Kidney capillary endothelial cell (primary cell): ENCODE results near the gene ABHD2.
A peak's percentile ranks its signal among the peaks of the same experiment; 100 is the strongest.
"Not testable (repeated sequence)": the region's sequence is repeated elsewhere in the genome, so short reads cannot be mapped to it uniquely, and the experiment has no call there.

ENCODE experiments used
- DNase-seq: peaks from one replicate; pipeline ENCODE4 v3.0.0-alpha.2; 2018; ENCODE audit warnings: low spot score

Gene ABHD2

GRCh38 chr15:89139613-89140499 is 51.6 kb downstream of the ABHD2 start:
- no peak for DNase-seq

GRCh38 chr15:89140595-89140994 is 52.3 kb downstream of the ABHD2 start:
- no peak for DNase-seq

GRCh38 chr15:89141159-89141558 is 52.9 kb downstream of the ABHD2 start:
- DNase-seq = not testable (repeated sequence)

- no peak for DNase-seq
Observed at GRCh38 chr15:89141885-89142284, 53.6 kb downstream of the ABHD2 start.

GRCh38 chr15:89142423-89142822 is 54.2 kb downstream of the ABHD2 start:
- DNase-seq = no peak

GRCh38 chr15:89143503-89144162 is 55.4 kb downstream of the ABHD2 start:
- peak; percentile 33 for DNase-seq

GRCh38 chr15:89144491-89144890 is 56.2 kb downstream of the ABHD2 start:
- DNase-seq = no peak

- no peak for DNase-seq
Observed at GRCh38 chr15:89146366-89146765, 58.1 kb downstream of the ABHD2 start.

- no peak for DNase-seq
Observed at GRCh38 chr15:89148126-89148525, 59.9 kb downstream of the ABHD2 start.

GRCh38 chr15:89149501-89150101 is 61.3 kb downstream of the ABHD2 start:
- DNase-seq = no peak

GRCh38 chr15:89150287-89150686 is 62.0 kb downstream of the ABHD2 start:
- no peak for DNase-seq

- no peak for DNase-seq
Observed at GRCh38 chr15:89150762-89151664, 62.8 kb downstream of the ABHD2 start.

- DNase-seq = no peak
Observed at GRCh38 chr15:89155122-89155521, 66.9 kb downstream of the ABHD2 start.

- DNase-seq = no peak
Observed at GRCh38 chr15:89155656-89156055, 67.4 kb downstream of the ABHD2 start.

GRCh38 chr15:89157061-89157460 is 68.8 kb downstream of the ABHD2 start:
- no peak for DNase-seq

- DNase-seq = no peak
Observed at GRCh38 chr15:89157918-89158564, 69.8 kb downstream of the ABHD2 start.

- DNase-seq = no peak
Observed at GRCh38 chr15:89161666-89162065, 73.4 kb downstream of the ABHD2 start.

- DNase-seq = no peak
Observed at GRCh38 chr15:89163271-89164055, 75.2 kb downstream of the ABHD2 start.

GRCh38 chr15:89164712-89165211 is 76.5 kb downstream of the ABHD2 start:
- DNase-seq = no peak

GRCh38 chr15:89165677-89166076 is 77.4 kb downstream of the ABHD2 start:
- no peak for DNase-seq
